ENCODE data around the gene HSF5. TPM values are rescaled to one million over a fixed set of nuclear protein-coding genes. Genes with fewer than 3 reads are reported as not detected.

HSF5 gene
- total RNA-seq, 1 experiment from 2014 or later, result not detected

DNA sequence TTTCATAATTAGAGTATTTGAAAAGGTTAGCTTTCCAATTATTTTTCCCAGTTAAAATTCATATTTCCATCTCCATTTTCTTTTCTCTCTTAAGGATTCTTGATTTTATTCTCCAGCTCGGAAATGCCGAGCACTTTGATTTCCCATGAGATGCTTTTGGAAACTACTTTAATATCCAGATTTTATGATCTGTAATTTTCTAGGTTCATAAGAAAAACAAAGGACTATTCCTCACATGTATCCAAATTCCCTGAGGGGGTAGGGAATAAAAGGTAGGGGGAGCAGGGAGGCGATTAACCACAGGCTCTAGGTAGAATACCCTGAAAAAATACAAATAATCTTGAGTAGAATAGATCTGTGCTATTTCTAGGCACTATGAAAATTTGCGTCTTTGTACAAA, 71.8 kb downstream of the HSF5 start:
- H3K27me3 ChIP-seq (ENCODE audit: insufficient read depth, low read length), result no peaks in the 10 kb centered on the region
- no CpG with 5 or more reads among the region's 4 CpGs for WGBS (ENCODE audit: extremely low coverage, insufficient read length, low lambda C conversion rate)
- no peak overlapping the region for H2BK12ac ChIP-seq (ENCODE audit: insufficient read length, low read depth, low read length)
- TF ChIP-seq, protein P1, sequence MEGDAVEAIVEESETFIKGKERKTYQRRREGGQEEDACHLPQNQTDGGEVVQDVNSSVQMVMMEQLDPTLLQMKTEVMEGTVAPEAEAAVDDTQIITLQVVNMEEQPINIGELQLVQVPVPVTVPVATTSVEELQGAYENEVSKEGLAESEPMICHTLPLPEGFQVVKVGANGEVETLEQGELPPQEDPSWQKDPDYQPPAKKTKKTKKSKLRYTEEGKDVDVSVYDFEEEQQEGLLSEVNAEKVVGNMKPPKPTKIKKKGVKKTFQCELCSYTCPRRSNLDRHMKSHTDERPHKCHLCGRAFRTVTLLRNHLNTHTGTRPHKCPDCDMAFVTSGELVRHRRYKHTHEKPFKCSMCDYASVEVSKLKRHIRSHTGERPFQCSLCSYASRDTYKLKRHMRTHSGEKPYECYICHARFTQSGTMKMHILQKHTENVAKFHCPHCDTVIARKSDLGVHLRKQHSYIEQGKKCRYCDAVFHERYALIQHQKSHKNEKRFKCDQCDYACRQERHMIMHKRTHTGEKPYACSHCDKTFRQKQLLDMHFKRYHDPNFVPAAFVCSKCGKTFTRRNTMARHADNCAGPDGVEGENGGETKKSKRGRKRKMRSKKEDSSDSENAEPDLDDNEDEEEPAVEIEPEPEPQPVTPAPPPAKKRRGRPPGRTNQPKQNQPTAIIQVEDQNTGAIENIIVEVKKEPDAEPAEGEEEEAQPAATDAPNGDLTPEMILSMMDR (conservative IDR thresholded peaks at IDR 0.05), result no peak
- H3K14ac ChIP-seq (ENCODE audit: insufficient read depth, low read length), result no peak overlapping the region
- H3K4ac ChIP-seq (ENCODE audit: low read depth, low read length), result no peak overlapping the region
- H3K56ac ChIP-seq (ENCODE audit: insufficient read length, low read depth, low read length), result no peak overlapping the region
- no peak overlapping the region for H3K27ac ChIP-seq (ENCODE audit: insufficient read length, low read depth, low read length)
- H2BK120ac ChIP-seq (ENCODE audit: low read depth, low read length, poor library complexity, severe bottlenecking), result no peak overlapping the region
- no peak overlapping the region for H3K9ac ChIP-seq (ENCODE audit: extremely low read depth, insufficient read length, low read length)
- H3K4me1 Mint-ChIP-seq, result peaks cover 25 to 29% of the 10 kb centered on the region in 2 experiments
- no peaks in the 10 kb centered on the region for H3K4me1 ChIP-seq (ENCODE audit: insufficient read depth, low read length)
- no peak for DNase-seq
- no peaks in the 10 kb centered on the region for H3K36me3 Mint-ChIP-seq (ENCODE audit: insufficient read depth in 1 of 3, low read depth in 3 of 3)
- no peaks in the 10 kb centered on the region for H4K20me1 ChIP-seq (ENCODE audit: control insufficient read depth, insufficient read depth, insufficient read length)
- no peak overlapping the region for H4K8ac ChIP-seq (replicated peaks; ENCODE audit: insufficient read length, low read depth, low read length)
- H3K4me2 ChIP-seq (ENCODE audit: insufficient read depth, insufficient read length, low read length), result peak overlapping the region; percentile 65
- no peak overlapping the region for H3K23ac ChIP-seq (ENCODE audit: insufficient read length, low read depth, low read length)
- H3K4me3 Mint-ChIP-seq, result peak overlapping the region; percentile 56 to 81
- peaks cover 10% of the 10 kb centered on the region; the same call in 1 of the 2 replicates for H3K27me3 Mint-ChIP-seq (ENCODE audit: low read depth)
- no peak overlapping the region for H2AK5ac ChIP-seq (ENCODE audit: insufficient read length, low read length)
- no peaks in the 10 kb centered on the region for H3K79me1 ChIP-seq (ENCODE audit: insufficient read depth, low read depth, low read length, poor library complexity, severe bottlenecking)
- no peaks in the 10 kb centered on the region for H3K9me3 ChIP-seq (ENCODE audit: control insufficient read depth, low read depth, low read length)
- no peak overlapping the region for H2BK20ac ChIP-seq (ENCODE audit: low read depth, low read length, poor library complexity, severe bottlenecking)
- no peak overlapping the region for H3K27ac Mint-ChIP-seq
- H2BK15ac ChIP-seq (ENCODE audit: low read depth, low read length), result no peak overlapping the region
- peaks cover 4% of the 10 kb centered on the region for H3K23me2 ChIP-seq (ENCODE audit: insufficient read length, low read depth, low read length, poor library complexity, severe bottlenecking)
- H3T11ph ChIP-seq (ENCODE audit: low read length), result no peak overlapping the region
- no peaks in the 10 kb centered on the region for H3K79me2 ChIP-seq (ENCODE audit: insufficient read depth, low read length)
- H3K9me3 Mint-ChIP-seq, result no peaks in the 10 kb centered on the region
- no peak overlapping the region for H3K18ac ChIP-seq (ENCODE audit: insufficient read length, low read depth, low read length)
- H2AFZ ChIP-seq (ENCODE audit: low read length), result no peak overlapping the region
- H4K91ac ChIP-seq (ENCODE audit: insufficient read length, low read depth, low read length), result no peak overlapping the region
- H2BK5ac ChIP-seq (ENCODE audit: insufficient read length, low read length), result no peak overlapping the region
- no peak overlapping the region for H4K5ac ChIP-seq (ENCODE audit: insufficient read length, low read depth, low read length)

Data from H9 (cell line).